ELR (cell line): ENCODE data around the gene OLR1.
"Not testable (repeated sequence)": the region's sequence is repeated elsewhere in the genome, so short reads cannot be mapped to it uniquely, and the experiment has no call there.

Source experiments
- DNase-seq: peaks from one replicate; pipeline ENCODE4 v3.0.0-alpha.2; 2015; ENCODE audit warnings: low read depth

Gene OLR1

GRCh38 chr12:10171973-10172728 lies at the start of gene OLR1:
Gene OLR1, minus strand, starts transcription at chr12:10172132. Its CDS starts 55 bp downstream, at chr12:10172077.
- no peak for DNase-seq

GRCh38 chr12:10220398-10221077 lies 48.6 kb upstream of the OLR1 start:
- no peak for DNase-seq

DNA sequence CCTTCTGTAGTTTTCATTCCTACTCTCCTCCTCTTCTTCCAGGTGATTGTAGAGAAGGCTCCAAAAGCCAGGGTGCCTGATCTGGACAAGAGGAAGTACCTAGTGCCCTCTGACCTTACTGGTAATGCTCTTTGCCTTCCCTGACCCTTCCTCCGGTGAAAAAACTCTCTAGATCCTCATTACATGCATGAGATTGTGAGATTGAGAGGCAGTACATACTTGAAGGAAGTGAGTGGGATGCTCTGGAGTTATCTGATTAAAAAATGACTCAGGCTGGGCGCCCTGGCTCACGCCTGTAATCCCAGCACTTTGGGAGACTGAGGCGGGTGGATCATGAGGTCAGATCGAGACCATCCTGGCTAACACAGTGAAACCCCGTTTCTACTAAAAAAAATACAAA lies 46.1 kb upstream of the OLR1 start:
- no peak for DNase-seq

DNA sequence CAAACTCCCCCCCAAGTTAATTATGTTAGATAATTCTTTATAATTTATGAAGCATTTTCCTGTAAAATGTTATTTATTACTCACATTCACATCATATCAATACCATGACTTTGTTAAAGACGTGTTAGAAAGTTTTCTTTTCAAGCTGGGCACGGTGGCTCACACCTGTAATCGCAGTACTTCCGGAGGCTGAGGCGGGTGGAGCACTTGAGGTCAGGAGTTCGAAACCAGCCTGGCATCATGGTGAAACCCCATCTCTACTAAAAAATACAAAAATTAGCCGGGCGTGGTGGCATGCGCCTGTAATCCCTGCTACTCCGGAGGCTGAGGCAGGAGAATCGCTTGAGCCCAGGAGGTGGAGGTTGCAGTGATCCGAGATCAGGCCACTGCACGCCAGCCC lies 44.0 kb upstream of the OLR1 start:
- DNase-seq, result not testable (repeated sequence)

GRCh38 chr12:10215436-10215835 lies 43.5 kb upstream of the OLR1 start:
- no peak for DNase-seq

GRCh38 chr12:10214895-10215267 lies 42.9 kb upstream of the OLR1 start:
- no peak for DNase-seq

- DNase-seq, result peak; percentile 54
These were observed 42.4 kb upstream of the OLR1 start for GRCh38 chr12:10214136-10214894.

DNA sequence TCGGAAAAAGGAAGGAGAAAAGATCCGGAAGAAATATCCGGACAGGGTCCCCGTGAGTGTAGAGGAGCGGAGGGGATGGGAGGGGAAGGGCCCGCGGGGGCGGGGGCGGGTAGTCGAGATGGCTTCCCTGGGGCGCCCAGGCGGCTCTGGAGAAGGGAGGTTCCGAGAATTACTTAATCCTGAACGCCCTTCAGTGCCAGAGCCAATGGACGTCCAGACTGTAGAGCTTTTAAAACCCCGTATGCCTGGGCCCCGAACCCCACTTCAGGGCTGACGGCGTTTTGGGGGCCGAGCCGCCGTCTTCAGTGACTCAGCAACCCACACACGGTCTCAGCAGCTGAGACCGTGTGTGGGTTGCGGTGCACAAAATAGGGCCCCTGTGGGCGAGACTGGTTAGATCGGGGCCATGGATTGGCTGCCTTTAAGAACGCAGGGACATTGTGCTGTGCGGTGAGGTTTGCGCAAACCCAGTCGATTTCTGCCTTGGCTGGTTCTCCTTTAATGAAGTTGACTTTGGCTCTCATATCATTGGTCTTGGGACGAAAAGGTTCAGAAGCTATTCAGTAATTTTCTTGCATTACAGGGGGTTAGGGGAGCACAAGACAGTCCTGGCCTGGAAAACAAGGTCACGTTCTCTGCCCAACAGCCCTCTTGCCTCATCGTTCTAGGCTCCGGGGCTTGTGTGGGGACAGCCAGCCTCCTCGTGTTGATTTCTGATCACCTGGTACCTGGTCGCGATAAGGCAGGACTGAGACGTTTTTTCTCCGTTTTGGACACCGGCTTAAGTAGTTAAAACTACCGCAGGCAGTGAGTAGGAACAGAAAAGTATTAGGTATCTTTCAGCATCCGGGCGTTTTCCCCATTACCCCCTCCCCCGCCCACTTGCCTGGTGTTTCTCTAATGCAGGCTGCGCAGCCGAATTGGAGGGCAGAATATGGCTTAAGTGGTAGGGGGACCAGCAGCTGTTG lies 41.5 kb upstream of the OLR1 start:
- DNase-seq, result peak; percentile 74

GRCh38 chr12:10212739-10213131 lies 40.8 kb upstream of the OLR1 start, which contains the start of gene GABARAPL1:
Gene GABARAPL1, plus strand, starts transcription at chr12:10212877. Its CDS starts 253 bp downstream, at chr12:10213130.
- DNase-seq, result peak; percentile 79

DNA sequence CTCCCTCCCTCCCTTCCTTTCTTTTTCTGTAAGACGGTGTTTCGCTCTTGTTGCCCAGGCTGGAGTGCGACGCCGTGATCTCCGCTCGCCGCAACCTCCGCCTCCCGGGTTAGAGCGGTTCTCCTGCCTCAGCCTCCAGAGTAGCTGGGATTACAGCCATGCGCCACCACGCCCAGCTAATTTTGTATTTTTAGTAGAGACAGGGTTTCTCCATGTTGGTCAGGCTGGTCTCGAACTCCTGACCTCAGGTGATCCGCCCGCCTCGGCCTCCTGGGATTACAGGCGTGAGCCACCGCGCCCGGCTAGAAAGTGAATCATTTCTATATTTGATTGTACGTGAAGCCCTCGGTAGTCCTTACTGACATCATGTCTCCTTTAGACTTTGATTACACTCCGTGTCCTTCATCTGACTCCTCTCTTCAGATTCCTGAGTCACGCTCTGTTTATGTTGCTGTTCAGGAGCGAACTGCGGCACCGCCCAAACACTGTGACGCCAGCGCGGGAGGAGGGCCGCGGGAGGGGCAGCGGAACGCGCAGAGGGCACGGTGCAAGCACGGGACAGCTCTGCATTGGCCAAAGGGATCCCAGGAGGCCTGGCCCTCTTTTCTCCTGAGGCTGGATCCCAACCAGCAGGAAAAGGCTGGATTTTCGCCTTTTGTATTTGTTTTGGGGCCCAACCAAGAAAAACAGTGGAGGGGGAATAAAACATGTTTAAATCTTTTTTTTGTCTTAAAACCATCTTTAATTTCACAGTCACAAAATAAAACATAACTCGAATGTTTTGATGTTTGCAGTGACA lies 40.2 kb upstream of the OLR1 start:
- peak; percentile 100 for DNase-seq

DNA sequence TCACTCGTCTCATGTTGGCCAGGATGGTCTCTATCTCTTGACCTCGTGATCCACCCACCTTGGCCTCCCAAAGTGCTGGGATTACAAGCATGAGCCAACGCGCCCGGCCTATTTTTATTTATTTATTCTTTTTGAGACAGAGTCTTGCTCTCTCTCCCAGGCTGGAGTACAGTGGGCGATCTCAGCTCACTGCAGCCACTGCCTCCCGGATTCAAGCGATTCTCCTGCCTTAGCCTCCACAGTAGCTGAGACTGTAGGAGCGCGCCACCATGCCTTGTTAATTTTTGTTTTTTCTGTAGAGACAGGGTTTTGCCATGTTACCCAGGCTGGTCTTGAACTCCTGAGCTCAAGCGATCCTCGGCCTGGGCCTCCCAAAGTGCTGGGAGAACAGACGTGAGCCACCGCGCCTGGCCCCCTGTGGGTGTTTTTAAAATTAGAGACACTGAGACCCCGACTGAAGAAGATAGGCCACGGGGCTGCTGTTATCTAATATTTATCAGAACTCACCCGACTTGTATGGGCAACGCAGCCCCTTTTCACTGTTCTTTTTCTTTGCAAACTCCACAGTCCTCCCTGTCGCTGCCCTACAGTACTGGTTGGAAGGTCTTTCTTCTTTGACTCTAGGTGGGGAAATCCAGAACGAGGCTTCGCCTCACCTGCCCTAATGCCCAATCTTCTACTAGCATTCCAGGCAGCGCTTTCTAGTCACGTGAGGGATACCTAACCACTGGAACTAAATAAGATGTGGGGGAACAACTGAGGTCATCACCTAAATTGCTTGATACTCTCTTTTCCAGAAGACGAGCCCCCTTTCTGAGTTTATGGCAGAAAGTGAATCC lies 39.4 kb upstream of the OLR1 start:
- DNase-seq, result peak; percentile 54

GRCh38 chr12:10210225-10210624 lies 38.3 kb upstream of the OLR1 start:
- DNase-seq, result no peak

DNA sequence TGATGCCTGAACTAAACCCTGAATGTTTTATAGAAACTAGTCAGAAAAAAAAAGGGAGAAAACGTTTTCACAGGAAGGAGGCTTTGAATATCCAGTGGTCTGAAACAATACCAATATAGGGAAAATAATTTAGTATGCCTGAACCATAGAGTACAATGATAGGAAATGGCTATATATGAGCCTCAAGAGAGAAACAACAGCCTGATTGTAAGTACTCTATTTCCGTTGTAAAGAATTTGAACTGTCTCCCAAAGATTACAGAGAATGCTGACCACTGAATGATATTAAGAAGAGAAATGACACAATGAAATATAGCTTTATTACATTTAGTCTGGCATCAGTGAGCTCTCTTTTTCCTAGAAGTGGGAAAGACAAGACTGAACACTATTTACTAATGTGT lies 35.2 kb upstream of the OLR1 start:
- DNase-seq, result no peak

GRCh38 chr12:10205220-10205807 lies 33.4 kb upstream of the OLR1 start:
- DNase-seq, result peak; percentile 88

- not testable (repeated sequence) for DNase-seq
These were observed 32.6 kb upstream of the OLR1 start for GRCh38 chr12:10204495-10204894.

GRCh38 chr12:10197879-10198278 lies 25.9 kb upstream of the OLR1 start:
- no peak for DNase-seq

DNA sequence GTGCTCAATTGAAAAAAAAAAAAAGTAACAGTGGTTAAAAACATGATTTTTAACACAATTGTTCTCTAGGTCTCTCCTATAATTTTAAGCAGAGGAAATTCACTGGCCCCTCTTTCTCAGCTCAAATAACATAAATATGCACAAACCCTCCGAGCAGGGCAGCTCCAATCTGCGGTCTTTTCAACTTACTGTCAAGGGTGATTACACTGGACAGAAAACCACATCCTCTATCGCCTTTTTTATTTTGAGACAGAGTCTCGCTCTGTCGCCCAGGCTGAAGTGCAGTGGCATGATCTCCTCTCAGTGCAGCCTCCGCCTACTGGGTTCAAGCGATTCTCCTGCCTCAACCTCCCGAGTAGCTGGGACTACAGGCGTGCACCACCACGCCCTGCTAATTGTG lies 24.3 kb upstream of the OLR1 start:
- no peak for DNase-seq

DNA sequence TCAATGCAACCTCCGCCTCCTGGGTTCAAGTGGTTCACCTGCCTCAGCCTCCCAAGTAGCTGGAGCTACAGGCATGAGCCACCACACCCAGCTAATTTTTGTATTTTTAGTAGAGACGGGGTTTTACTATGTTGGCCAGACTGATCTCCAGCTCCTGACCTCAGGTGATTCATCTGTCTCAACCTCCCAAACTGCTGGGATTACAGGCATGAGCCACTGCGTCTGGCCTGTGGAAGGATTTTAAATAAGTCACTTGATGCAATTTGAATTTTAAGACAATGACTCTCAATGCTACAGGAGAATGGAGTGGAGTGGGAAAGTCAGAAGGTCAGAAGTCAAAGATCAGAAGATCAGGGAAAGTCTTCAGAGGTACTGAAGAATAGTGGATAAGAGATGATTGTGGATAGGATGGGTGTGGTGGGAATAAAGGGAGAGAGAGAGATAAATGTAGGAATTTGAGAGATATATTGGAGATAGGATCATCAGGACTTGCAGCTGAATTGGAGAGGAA lies 22.3 kb upstream of the OLR1 start:
- DNase-seq, result peak; percentile 51

DNA sequence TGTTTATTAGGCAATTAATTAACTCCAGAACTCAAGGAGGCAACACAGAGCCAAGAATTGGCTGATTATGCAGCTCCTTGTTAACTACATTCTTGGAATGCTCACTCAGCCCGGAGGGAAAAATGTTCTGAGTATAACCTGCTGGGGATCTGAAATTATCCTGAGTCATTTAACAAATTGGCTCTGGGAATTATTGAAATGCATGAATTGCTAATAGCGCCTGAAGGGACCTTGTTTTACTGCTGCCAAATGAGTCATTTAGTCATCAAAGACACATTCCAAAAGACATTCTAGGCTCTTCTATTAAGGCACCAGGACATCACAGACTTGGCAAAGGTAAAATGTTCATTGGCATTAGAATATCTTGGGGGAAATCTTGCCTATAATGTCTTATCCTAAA lies 19.9 kb upstream of the OLR1 start:
- DNase-seq, result peak; percentile 80
